HTR-8/SVneo (cell line): ENCODE measurements around the gene TNFRSF25.
"Not testable (repeated sequence)": the region's sequence is repeated elsewhere in the genome, so short reads cannot be mapped to it uniquely, and the experiment has no call there.

Experiments used
- DNase-seq: peaks from one replicate; pipeline ENCODE4 v3.0.0; 2011; ENCODE audit warnings: low spot score, mixed read lengths; ENCODE audit not compliant: insufficient read length
- FAIRE-seq: peaks from 2 replicates; lab custom pipeline; 2011; peaks lifted over from hg19 to GRCh38; lab: Jason Lieb, UNC

TNFRSF25 gene

DNA sequence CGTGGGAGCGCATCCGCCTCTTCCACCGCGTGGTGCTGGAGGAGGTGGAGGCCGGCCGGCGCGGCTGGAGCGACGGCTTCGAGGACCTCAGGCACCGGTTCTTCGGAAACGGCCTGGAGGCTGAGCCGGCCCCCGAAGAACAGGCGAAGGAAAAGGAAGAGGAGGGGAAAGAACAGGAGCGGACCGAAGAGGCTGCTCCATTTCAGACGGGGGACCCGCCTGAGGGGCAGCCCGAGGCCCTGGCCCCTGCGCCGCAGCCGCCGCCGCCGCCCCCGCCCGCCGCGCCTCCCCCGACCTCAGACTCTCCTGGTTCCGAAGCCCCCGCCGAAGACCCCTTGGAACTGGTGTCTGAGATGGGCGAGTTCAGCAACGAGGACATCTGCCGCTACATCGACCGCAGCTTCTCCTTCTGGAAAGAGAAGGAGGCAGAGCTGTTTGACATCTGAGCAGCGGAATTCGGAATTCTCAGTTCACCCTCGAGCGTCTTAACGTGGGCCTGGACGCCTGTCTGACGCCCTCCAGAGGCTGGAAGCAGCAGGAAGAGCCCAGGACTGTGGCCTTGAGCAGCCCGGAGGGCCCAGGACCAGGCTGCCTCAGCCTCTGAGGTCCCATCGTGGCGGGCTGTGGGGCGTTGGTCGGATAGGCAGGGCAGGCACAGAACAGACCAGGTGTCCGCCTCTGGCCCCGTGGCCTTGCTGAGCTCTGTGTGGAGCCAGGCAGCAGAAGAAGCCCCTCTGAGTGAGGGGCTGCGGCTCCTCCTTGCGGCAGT lies 10.0 kb downstream of the TNFRSF25 start:
- peak; percentile 33 for FAIRE-seq
- not testable (repeated sequence) for DNase-seq

DNA sequence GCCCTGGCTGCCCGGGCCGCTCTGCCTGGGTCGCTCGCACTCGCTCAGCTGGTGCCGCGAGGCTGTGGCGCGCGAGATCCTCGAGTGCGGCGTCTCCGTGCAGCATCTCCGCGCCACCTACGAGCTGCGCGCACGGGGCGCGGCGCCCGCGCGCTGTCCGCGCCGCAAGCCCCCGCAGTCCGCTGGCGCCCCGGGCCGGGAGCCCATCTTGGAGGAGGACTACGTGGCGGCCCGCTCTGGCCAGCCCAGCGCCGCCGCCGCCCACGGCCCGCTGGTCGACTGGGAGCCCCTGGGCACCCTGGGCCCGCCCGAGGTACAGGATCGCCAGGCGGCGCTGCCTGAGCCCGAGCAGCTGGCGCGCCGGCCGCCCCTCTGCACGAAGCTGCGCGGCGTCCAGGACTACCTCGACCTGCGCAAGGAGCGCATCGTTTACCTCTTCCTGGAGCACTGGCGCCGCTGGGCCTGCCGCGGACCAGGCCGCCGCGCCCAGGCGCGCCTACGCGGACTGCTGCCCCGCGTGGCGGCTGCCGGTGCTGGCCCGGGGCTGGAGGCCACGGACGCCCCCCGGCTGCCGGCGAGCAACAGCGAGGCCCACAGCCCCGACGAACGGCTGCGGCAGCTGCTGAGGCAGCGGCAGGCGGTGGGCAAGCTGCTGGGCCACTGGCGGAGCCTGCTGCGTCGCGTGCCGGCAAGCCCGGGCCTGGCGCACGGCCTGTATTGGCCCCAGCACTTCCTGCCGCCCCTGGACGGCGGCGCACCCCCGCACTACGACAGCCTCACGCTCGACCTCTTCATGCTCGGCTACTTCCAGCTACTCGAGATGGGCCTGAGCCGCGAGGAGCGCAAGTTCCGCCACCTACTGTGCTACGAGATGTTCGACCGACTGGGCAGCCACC lies 10.9 kb downstream of the TNFRSF25 start:
- FAIRE-seq = peak; percentile 90
- no peak for DNase-seq

DNA sequence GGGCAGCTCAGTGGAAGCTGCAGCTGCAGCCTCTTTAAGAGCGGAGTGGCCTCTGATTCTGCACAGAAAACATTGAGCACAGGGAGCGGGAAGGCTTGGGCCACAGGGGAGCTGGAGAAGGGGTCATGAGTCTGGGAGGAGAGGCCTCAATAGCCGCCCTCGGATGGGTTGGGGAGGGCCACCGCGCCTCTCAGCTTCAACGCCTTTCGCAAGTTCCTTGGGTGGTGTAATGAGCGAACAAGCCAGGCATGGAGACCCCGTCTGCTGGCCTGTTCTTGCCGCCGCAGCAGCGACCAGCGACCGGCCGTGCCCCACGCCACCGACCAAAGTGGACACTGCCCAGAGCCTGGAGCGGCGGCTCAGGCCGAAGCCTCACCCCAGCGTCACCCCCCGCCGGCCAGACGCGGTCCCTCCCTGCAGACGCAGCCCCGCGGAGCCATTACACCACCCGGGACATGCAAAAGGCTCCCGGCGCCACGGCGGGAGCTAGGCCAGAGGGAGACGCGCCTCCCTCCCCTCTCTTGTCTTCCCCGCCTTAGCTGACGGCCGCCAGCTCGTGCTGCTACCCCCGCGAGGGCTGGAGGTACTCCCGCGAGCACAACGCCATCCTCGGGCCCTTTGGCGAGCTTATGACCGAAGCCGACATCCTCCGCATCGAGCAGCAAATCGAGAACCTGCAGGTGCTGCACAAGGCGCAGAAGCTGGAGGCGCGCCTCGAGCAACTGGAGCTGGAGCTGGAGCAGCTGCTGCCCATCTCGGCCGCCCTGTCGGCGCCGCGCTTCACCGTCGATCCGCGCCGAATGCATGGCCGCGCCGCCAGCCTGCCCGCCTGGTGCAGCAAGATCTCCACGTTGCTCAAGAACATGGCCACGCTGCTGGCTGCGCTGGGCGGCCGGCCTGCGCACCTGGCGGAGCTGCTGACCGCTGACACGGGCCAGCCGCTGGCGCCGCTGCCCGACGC lies 11.8 kb downstream of the TNFRSF25 start:
- not testable (repeated sequence) for DNase-seq, FAIRE-seq

DNA sequence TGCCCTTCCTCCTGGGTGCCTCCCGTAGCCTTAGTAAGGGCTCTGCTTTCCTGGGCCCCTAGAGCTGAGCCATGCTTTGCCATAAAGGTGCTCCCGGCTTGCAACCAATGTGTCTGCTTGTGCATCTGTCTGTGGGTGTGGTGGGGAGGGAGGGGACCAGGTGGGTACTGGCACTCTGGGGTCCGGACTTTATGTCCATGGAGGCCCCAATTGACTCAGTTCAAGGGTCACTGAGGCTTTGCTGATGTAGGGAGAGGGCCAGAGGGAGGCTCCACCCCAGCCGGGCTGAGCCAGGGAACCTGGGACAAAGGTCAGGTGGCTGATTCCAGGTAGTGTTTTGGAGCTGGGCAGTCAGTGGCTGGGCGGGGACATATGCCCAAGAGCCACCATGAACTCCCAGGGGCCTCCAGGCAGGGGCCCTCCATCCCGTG lies 15.0 kb downstream of the TNFRSF25 start:
- DNase-seq (no peak), FAIRE-seq (no peak)

- not testable (repeated sequence) for FAIRE-seq, DNase-seq
Observed at GRCh38 chr1:6450486-6450885, 15.5 kb downstream of the TNFRSF25 start.

DNA sequence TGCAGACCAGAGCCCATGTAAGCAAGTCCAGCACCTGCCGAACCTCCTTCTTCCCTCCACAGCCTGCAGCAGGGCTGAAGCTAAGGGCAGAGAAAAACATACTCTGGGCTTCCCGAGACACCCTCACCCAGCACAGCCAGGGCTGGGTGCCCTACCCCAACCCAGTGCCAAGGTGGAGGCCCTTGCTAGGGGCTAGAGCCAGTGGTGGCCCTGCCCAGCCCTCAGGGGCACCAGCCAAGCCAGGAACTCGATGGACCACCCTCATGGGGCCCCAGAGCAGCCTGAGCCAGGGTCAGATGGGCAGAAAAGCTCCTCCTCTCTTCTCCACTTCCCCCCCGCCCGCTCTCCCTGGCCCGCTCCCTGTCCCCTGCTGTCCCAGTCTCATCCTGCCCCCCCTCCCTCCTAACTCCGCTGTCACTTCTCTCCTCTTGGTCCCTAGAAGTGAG lies 15.9 kb downstream of the TNFRSF25 start:
- FAIRE-seq (no peak), DNase-seq (no peak)

DNA sequence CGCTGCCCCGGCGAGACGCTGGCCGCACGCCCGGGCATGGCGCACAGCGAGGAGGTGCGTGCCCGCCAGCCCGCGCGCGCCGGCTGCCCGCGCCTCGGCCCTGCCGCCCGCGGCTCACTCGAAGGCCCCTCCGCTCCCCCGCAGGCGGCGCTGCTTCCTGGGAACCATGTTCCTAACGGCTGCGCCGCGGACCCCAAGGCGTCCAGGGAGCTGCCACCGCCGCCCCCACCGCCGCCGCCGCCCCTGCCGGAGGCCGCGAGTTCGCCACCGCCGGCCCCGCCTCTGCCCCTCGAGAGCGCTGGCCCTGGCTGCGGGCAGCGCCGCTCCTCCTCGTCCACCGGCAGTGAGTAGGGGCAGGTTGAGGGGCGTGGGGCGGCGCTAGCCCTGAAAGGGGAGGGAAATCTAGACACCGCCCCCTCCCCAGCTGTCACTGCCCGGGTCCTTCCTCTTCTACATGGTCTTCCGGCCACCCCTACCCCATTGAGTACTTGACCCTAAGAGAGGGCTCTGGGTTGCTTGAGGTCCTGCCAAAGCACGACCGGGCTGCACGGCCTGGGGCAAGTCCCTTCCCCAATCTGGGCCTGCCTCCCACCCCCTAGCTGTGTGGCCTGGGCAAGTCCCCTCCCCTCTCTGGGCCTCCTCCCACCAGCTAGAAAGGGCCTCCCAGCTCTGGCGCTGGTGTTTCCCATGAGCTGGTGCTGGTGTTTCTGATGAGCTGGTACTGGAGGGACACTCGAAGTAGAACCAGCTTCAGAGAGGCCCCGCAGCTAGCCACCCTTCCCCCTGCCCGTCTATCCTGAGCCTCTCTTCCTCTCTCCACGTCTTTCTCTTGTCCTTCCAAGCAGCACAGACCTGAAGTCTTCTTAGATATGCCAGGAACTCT lies 17.0 kb downstream of the TNFRSF25 start:
- FAIRE-seq (no peak), DNase-seq (no peak)

DNA sequence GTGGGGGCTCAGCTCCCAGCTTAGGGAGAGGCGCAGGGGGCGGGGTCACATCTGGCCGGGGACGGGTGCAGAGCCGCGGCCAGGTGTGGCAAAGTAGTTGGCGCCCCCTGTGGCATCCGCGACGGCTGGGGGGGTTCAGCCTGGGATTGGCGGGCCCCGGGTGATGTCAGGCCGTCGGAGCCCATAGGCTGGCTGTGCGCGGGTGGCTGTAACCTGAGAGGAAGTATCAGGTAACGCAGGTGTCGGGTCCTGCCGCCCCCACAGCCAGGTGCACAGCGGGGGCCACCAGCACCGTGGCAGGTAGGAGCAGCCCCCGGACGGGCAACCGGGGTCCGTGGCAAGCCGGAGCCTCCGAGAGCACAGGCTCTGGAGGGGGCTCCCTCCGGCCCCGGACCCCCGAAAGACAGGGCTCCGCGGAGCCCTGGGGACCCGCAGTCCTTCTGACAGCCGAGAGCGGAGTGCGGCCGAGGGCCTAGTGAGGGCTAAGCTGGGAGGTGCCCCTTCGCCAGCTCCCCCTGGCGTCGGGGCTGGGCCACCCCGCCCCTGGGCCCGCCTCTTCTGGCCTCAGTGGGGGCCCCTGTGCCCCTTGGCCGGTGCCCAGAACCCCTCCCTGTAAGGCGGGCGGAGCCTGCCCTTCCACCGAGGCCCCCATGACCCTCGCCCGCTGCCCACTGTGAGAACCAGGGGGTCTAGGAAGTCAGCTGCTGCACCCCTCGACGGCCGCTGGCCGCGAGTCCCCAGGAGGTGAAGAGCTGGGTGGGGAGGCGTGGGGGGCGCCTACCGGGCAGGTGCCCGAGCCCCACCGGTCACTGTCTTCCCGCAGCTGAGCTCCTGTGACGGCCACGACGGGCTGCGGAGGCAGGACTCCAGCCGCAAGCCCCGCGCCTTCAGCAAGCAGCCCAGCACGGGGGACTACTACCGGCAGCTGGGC lies 17.9 kb downstream of the TNFRSF25 start:
- no peak for DNase-seq
- FAIRE-seq = no peak

DNA sequence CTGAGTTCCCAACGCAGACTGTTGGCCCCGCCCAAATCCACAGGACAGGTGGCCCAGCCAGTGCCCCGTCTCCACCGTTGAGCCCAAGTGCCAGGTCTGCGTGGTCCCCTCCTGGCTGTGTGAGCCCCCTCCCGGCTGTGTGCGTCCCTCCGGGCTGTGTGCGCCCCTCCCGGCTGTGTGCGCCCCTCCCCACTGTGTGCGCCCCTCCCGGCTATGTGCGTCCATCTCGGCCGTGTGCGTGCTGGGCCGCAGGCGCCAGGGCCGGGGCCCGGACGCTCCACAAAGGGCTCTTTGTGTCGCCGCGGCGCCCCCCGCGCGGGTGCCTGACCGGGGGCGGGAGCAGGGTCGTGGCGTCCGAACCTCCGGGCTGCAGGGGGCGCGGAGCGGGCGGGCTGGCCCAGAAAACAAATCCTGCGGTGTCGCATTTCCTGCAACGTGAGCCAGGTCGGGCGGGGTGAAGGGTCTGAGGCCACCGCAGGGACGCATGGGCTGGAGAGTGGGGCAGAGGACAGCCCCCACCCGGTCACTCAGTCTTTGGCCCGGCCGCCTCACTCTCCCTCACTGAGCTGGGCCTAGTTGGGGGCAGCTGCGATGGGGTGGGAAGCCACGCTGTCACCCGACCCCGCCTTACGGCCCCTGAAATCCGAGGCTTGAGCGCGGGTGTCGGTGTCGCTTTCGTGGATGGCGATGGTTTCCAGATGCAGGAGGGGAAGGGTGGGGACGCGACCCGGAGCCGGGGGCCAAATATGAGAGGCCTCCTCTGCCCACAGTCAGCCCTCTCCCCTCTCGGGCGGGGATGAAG lies 18.8 kb downstream of the TNFRSF25 start:
- DNase-seq (no peak), FAIRE-seq (no peak)

DNA sequence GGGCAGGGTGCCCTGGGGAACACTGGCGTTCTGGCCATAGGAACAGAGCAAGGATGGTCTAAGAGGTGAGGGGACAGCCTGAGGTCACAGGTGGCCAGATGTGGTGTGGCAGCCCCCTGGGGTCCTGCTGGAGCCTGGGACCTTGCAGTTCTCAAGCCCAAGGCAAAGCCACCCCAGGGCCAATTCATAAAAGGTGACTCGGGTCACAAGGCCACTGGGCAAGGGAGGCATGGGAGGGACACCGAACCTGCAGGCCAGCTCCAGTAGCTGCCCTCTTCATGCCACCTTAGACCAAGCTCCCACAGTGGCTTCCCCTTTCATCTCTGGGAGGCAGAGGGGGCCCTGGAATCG lies 19.3 kb downstream of the TNFRSF25 start:
- FAIRE-seq (no peak), DNase-seq (no peak)

GRCh38 chr1:6445929-6446328 lies 20.0 kb downstream of the TNFRSF25 start:
- peak; percentile 83 for FAIRE-seq

GRCh38 chr1:6445062-6445763 lies 20.8 kb downstream of the TNFRSF25 start:
- no peak for DNase-seq
- peak; percentile 96 for FAIRE-seq

More at GRCh38 chr1:6445929-6446328, 20.0 kb downstream of the TNFRSF25 start:
- not testable (repeated sequence) for DNase-seq

DNA sequence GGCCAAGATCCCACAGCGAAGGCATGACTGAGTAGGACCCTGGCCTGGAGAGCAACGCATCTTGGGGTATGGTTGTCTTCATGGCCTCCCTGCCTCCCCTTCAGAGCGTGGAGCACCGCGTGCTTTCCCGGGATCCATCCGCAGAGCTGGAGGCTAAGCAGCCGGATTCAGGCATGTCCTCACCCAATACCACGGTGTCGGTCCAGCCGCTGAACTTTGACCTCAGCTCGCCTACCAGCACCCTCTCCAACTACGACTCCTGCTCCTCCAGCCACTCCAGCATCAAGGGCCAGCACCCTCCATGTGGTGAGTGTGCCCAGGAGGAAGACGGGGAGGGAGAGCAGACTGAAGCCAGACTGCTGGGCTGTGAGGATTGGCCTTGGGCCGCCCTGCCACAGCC lies 21.6 kb downstream of the TNFRSF25 start:
- FAIRE-seq = peak; percentile 16
- no peak for DNase-seq

- DNase-seq (no peak), FAIRE-seq (no peak)
Observed at GRCh38 chr1:6443339-6444115, 22.4 kb downstream of the TNFRSF25 start.

- DNase-seq = no peak
- FAIRE-seq = no peak
Observed at GRCh38 chr1:6441586-6441985, 24.4 kb downstream of the TNFRSF25 start.
